ENCODE data around the gene XIRP1.

XIRP1 gene

DNA sequence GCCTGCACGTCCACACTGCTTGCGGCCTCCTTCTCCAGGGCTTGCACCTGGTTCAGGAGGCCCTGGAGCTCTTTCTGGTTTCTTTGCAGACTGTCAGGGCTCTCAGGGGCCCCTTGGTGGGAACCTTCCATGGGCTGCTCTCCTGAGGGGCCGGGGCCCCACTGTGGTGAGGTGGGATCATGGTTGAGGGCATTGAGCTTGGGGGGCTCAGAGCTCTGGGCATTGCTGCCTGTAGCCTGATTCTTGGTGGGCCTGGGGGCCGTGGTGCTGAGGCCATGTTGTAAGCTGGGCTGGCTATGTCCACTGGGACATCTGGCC is 7.5 kb downstream of the XIRP1 start:
- TF ChIP-seq SIN3A (IDR thresholded peaks at IDR 0.05; ENCODE audit: borderline replicate concordance, insufficient read depth, low read length) (no peak), POLR2AphosphoS5 (IDR thresholded peaks at IDR 0.05; ENCODE audit: low read depth, low read length) (no peak), FOXP2 (optimal IDR thresholded peaks at IDR 0.05; ENCODE audit: borderline replicate concordance, extremely low read depth, extremely low read length, insufficient read depth) (no peak), TAF1 (IDR thresholded peaks at IDR 0.05; ENCODE audit: borderline replicate concordance, insufficient read depth, low read length) (no peak)
- TF ChIP-seq, protein P1, sequence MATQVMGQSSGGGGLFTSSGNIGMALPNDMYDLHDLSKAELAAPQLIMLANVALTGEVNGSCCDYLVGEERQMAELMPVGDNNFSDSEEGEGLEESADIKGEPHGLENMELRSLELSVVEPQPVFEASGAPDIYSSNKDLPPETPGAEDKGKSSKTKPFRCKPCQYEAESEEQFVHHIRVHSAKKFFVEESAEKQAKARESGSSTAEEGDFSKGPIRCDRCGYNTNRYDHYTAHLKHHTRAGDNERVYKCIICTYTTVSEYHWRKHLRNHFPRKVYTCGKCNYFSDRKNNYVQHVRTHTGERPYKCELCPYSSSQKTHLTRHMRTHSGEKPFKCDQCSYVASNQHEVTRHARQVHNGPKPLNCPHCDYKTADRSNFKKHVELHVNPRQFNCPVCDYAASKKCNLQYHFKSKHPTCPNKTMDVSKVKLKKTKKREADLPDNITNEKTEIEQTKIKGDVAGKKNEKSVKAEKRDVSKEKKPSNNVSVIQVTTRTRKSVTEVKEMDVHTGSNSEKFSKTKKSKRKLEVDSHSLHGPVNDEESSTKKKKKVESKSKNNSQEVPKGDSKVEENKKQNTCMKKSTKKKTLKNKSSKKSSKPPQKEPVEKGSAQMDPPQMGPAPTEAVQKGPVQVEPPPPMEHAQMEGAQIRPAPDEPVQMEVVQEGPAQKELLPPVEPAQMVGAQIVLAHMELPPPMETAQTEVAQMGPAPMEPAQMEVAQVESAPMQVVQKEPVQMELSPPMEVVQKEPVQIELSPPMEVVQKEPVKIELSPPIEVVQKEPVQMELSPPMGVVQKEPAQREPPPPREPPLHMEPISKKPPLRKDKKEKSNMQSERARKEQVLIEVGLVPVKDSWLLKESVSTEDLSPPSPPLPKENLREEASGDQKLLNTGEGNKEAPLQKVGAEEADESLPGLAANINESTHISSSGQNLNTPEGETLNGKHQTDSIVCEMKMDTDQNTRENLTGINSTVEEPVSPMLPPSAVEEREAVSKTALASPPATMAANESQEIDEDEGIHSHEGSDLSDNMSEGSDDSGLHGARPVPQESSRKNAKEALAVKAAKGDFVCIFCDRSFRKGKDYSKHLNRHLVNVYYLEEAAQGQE (IDR thresholded peaks at IDR 0.05; ENCODE audit: insufficient read depth in 1 of 2, low read depth in 2 of 2, low read length in 2 of 2) = no peak

DNA sequence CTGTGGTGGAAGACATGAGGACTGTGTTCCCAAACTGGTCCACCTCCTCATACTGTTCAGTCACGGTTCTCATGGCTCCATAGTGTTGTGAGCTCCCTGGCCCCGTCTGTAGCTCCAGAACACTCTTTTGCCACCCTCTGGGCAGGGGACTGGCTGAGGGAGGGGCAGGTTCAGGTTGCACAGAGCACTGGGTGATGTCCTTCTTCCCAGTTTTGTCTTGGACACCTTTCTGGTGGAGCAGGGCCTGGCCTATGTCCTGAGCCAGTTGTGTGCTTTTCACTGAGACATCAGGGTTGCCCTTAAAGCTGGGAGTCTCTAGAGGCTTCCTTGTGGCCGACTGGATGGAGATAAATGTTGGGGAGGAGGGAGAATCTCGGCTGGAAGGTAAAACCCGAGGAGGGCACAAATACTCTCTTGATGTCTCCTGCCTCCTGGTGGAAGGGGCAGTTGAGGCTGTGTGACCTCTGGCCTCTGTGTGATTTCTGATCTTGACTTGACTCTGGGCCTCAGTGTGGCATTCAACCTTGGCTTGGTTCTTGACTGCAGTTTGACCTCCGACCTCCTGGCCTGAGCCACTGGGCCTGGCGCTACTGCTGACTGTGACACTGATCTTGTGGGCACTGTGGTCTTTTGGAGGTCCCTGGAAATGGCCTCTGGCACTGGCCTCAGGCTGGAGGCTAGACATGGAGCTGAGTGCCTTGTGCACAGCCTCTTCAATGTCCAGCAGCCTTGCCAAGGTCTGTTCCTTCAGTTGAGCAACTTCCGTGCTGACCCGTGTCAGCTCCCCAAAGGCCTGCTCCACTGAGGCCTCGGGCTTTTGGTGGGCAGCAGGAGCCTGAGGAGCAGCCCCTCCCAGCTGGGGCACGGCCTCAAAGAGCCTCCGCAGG is 8.1 kb downstream of the XIRP1 start:
- no peak for TF ChIP-seq SIN3A (IDR thresholded peaks at IDR 0.05; ENCODE audit: borderline replicate concordance, insufficient read depth, low read length)
- TF ChIP-seq, protein P1 (IDR thresholded peaks at IDR 0.05; ENCODE audit: insufficient read depth in 1 of 2, low read depth in 2 of 2, low read length in 2 of 2) = no peak
- no peak for TF ChIP-seq FOXP2 (optimal IDR thresholded peaks at IDR 0.05; ENCODE audit: borderline replicate concordance, extremely low read depth, extremely low read length, insufficient read depth)
- TF ChIP-seq POLR2AphosphoS5 (IDR thresholded peaks at IDR 0.05; ENCODE audit: low read depth, low read length) = no peak
- TF ChIP-seq TAF1 (IDR thresholded peaks at IDR 0.05; ENCODE audit: borderline replicate concordance, insufficient read depth, low read length) = no peak

DNA sequence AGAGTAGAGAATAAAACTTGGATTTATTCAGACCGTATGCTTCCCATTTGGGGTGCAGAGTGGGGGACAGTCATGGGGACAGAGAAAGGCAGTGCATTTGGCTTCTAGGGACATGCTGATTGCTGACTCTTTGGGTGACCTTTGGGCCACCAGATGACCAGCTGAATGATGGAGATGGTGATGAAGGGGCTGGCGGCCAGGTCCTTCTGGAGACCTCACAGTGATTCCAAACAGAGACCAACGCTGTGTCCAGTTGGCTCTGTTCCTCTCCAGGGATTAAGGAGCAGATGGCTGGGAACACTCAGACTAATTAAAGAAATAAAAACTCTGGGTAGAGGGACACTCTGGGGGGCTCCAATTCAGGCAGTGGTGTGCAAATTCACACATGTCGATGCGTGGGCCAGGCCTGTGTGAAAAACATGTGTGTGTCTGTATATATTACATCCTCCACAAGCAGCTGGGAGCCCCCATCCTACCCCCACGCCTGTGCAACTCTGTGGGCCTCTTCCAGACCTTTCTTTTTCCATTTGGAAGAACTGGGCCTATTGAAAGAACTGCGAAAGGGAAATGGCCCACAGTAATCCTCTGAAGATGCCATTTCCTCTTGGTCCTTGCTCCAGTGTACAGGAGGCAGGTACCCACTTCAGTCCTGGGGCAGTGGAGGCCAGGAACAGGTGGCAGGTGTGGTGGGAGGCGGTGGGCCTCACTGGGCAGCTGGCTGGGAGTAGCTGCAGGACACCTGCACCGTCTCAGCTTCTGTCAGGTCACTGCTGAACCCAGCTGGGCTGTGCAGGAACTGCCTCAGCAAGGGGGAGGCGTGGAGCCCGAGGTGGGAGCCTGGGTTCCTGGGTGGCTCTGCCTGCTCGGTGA is 8.9 kb downstream of the XIRP1 start:
- TF ChIP-seq, protein P1 (IDR thresholded peaks at IDR 0.05; ENCODE audit: insufficient read depth in 1 of 2, low read depth in 2 of 2, low read length in 2 of 2) = no peak
- no peak for TF ChIP-seq TAF1 (IDR thresholded peaks at IDR 0.05; ENCODE audit: borderline replicate concordance, insufficient read depth, low read length)
- no peak for TF ChIP-seq FOXP2 (optimal IDR thresholded peaks at IDR 0.05; ENCODE audit: borderline replicate concordance, extremely low read depth, extremely low read length, insufficient read depth)
- TF ChIP-seq SIN3A (IDR thresholded peaks at IDR 0.05; ENCODE audit: borderline replicate concordance, insufficient read depth, low read length) = no peak
- no peak for TF ChIP-seq POLR2AphosphoS5 (IDR thresholded peaks at IDR 0.05; ENCODE audit: low read depth, low read length)

DNA sequence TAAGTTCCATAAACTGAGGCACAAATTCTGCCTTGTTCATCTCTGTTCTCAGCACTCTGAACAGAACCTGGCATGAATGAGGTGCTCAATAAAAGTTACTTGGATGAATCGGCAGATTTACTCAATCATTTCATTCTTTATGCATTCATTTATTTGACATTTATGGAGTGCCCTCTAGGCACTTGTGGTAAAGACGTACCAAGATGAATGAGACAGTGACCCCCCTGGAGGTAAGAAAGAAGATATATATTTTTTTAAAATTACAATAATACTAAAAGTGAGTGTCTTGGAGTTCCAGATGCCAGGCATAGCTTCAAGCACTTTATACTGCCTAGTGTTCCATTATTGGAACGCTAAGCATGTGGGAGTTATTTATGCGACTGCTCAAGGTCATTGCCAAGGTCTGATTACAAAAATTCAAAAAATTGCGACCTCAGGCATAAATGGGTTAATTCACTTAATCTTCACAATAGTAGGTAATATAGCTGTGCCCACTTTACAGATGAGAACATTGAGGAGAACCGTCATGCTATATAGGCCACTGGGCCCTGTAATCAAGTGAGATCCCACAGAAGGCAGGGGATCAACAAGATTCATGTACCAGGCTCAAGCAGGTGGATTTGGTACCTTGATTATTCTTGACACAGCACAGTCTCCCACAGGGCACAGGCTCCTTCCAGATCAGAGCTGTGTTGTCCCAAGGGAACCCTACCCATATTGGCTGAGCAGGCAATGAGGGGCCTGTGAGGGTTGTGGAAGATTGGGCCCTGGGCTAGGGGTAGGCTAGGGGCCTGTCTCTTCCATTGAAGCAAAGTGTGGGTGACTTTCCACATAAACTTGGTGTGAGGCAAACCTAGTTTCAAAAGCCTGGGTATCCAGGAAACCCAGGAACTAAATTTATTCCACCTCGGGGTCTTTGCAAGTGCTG is 10.7 kb downstream of the XIRP1 start:
- TF ChIP-seq FOXP2 (optimal IDR thresholded peaks at IDR 0.05; ENCODE audit: borderline replicate concordance, extremely low read depth, extremely low read length, insufficient read depth) (no peak), POLR2AphosphoS5 (IDR thresholded peaks at IDR 0.05; ENCODE audit: low read depth, low read length) (no peak), SIN3A (IDR thresholded peaks at IDR 0.05; ENCODE audit: borderline replicate concordance, insufficient read depth, low read length) (no peak), TAF1 (IDR thresholded peaks at IDR 0.05; ENCODE audit: borderline replicate concordance, insufficient read depth, low read length) (no peak)
- TF ChIP-seq, protein P1 (IDR thresholded peaks at IDR 0.05; ENCODE audit: insufficient read depth in 1 of 2, low read depth in 2 of 2, low read length in 2 of 2) = no peak

Data from PFSK-1 (cell line).